HG03439 (cell line): Measurements from ENCODE around the gene NR2E1.

Source experiments
- ATAC-seq: cut with Tn5 transposase; IDR thresholded peaks from one replicate; pipeline ENCODE4 v1.9.1; 2021; ENCODE audit warnings: mild to moderate bottlenecking, moderate library complexity; ENCODE audit not compliant: unreplicated experiment

The NR2E1 gene

GRCh38 chr6:108203189-108204112 is 37.6 kb downstream of the NR2E1 start:
- no peak for ATAC-seq

DNA sequence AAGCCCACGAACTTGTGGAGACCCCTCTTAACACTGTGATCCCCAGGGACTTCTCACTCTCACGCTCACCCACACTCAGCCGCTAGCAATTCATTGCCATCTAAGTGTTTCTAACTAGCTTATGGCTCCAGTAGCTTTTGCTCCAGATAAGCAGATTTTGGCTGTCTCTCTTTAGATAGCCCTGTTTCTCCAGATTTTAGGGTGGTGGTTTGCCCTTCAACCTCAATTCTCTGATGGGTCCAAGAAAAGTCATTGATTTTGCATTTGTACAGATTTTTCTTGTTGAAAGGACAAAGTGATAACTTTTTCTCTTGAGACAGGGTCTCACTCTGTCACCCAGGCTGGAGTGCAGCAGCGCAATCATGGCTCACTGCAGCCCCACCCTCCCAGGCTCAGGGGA is 41.2 kb downstream of the NR2E1 start:
- no peak for ATAC-seq

DNA sequence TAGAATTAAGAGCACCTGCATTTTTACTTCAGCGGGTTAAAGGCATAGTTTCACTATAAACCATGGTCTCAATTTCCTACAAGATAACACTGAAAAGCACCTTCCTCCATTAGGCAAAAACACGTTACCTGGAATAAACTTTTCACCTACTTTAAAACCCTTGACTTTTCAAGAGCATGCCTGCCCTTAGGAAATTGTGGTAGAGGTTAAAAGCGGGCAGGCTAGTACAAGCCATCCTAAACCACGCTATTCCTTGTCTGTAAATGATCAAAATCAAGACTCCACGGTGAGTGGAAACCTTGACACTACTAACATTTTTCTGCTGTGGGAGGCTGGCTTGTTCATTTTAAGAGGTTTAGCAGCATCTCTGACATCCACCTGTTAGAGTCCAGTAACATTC is 43.9 kb downstream of the NR2E1 start:
- no peak for ATAC-seq

DNA sequence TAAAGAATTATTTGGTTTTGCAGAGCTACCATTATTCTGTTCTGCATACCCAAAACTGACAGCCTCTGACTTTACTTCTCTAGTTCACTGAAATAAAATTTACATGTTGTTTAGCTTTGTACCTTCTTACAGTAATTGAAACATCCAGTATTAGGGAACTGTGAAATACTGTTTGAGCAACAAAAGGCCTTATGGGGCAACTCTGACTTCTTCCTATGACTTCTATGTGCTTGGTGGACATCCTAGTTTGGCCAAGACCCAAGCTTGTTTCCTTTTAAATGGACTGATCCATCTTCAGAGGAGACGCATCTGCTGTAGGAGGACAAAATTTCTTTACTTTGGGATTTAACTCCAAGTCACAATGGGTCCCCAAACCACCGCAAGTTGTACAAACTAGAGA is 44.7 kb downstream of the NR2E1 start:
- ATAC-seq: no peak

DNA sequence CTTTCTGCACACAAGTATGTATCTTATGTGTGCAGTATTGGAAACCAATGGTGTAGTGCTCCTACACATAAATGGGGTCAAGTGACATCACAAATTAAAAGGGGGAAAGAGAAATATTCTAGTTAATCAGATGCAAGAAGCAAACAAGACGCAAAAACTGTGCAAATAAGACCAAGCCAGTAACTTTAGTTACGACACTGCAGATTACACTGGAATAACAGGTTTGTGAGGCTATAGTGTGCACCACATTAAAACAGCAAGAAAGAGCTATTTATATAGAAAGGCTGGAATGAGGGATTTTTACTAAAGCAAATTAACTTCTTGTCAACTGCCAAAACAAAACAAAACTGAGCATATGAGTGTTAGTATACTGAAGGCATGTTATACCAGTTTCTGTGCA is 45.8 kb downstream of the NR2E1 start:
- ATAC-seq: no peak

DNA sequence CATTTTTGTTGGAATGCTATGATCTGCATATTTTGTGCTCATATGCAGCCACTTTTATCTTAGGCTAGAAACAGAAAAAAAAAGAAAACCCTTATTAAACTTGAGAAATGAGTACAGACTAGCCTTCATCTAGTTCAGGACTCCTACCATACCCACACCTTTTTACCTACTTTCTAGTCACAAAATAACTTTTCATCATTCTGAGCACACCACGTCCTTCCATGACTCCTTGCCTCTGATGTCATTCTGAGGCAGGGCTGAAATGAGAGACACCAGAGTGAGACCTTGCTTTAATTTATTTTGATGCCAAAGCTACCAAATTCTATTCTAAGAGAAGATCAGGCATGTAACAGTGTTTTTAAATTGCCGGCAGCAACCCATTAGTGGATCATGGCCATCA is 56.2 kb downstream of the NR2E1 start:
- no peak for ATAC-seq

- no peak for ATAC-seq
Measured at GRCh38 chr6:108222504-108222903, 56.7 kb downstream of the NR2E1 start.

DNA sequence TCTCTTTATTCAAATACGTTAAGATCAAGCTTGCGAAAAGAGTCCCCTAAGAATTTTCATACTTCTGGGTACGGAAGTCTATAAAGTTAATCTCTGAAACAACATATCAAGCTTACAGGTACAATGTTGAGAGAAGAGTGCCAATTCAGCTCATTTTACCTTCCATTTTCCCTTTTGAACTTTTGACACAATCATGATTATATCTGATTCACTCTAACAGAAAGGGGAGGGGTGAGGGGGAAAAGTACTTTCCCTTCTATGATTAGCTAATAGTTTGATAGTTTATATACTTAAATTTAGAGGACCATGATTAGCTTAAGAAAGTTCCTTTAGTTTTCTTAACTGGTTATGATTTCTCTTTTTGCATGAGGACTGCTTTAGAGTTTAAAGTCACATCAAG is 61.5 kb downstream of the NR2E1 start:
- no peak for ATAC-seq

GRCh38 chr6:108228416-108228815 is 62.6 kb downstream of the NR2E1 start:
- ATAC-seq: no peak

DNA sequence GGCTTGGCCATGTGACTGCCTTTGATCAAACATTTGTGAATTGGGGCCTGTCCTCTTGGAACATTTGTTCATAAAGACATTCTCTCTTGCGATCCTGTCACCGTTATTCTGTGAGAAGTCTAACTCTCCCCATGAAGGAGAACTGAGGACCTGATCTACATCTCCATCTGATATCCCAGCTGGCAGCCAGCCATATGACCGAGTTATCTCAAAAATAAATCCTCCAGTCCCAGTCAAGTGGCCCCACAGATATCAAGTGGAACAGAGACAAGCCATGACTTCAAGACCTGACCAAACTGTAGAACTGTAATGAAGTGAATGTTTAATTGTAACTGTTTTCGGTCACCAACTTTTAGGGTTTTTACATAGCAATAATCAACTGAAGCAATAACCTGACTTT is 69.3 kb downstream of the NR2E1 start:
- ATAC-seq: no peak

DNA sequence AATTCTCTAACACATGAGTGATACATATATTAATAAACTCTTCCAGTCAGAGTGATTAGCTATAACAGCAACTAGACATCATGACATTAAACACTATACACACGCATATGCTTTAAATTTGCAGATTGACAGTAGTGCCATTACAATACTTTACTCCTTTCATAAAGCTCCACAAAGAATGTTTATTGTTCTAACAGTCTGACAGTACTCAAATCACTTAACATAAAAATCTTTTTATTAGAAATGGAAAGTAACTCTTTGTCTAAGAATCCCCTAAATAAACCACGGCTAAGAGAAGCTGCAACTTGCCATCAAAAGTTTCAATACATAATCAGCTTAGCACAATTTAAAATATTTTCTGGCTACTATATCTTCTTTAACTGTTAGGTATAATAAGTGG is 71.0 kb downstream of the NR2E1 start:
- no peak for ATAC-seq

DNA sequence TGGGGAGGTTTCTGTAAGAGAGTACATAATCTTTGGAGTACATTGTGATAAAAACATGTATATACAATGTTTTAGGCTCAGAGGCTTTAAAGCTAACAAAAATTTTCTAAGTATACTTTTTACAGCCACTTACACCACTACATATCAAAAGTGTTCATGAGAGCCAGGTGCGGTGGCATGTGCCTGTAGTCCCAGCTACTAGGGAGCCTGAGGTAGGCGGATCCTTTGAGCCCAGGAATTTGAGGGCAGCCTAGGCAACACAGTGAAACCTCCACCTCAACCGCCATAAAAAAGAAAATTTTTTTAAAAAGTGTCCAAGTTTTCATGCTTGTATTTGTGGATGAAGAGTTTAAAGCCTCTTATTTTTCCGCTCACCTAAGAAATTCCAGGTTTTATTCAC is 72.5 kb downstream of the NR2E1 start:
- no peak for ATAC-seq
